ENCODE data around the gene BRD3.

BRD3 gene

GRCh38 chr9:134005381-134005780 lies 62.4 kb downstream of the BRD3 start:
- no peak for TF ChIP-seq CTCF (IDR thresholded peaks at IDR 0.05; ENCODE audit: insufficient read depth, low read length, poor library complexity, severe bottlenecking)
- no peak for TF ChIP-seq EZH2phosphoT487 (conservative IDR thresholded peaks at IDR 0.05; ENCODE audit: low read length)
- no peaks in the 10 kb centered on the region for H3K9me2 ChIP-seq (replicated peaks; ENCODE audit: insufficient read depth, low read length)
- no peak overlapping the region for H3K4me3 ChIP-seq (ENCODE audit: insufficient read depth, low read length, poor library complexity, severe bottlenecking)
- H3K36me3 ChIP-seq (ENCODE audit: low read length) = no peaks in the 10 kb centered on the region
- H3K79me2 ChIP-seq (ENCODE audit: insufficient read depth, low read length) = no peaks in the 10 kb centered on the region
- H3K4me2 ChIP-seq (ENCODE audit: low read depth, low read length, poor library complexity, severe bottlenecking) = no peak overlapping the region
- H3K27me3 ChIP-seq (ENCODE audit: low read length) = no peaks in the 10 kb centered on the region
- no peak overlapping the region for H3K9ac ChIP-seq (ENCODE audit: low read length)
- H4K20me1 ChIP-seq (ENCODE audit: low read depth, low read length) = no peaks in the 10 kb centered on the region
- no peaks in the 10 kb centered on the region for H3K9me3 ChIP-seq (ENCODE audit: insufficient read depth, low read length)
- no peak overlapping the region for H2AFZ ChIP-seq (ENCODE audit: low read depth, low read length, severe bottlenecking)
- H3F3A ChIP-seq (ENCODE audit: insufficient read depth) = no peaks in the 10 kb centered on the region
- H3K27ac ChIP-seq (ENCODE audit: low read depth, low read length) = no peak overlapping the region

- Histone ChIP-seq H3K9me2 (replicated peaks; ENCODE audit: insufficient read depth, low read length) (no peaks in the 10 kb centered on the region), H4K20me1 (ENCODE audit: low read depth, low read length) (no peaks in the 10 kb centered on the region), H3K9ac (ENCODE audit: low read length) (no peak overlapping the region), H3K4me2 (ENCODE audit: low read depth, low read length, poor library complexity, severe bottlenecking) (no peak overlapping the region), H3K27ac (ENCODE audit: low read depth, low read length) (no peak overlapping the region), H3K36me3 (ENCODE audit: low read length) (no peaks in the 10 kb centered on the region), H3K9me3 (ENCODE audit: insufficient read depth, low read length) (no peaks in the 10 kb centered on the region), H3F3A (ENCODE audit: insufficient read depth) (no peaks in the 10 kb centered on the region), H3K79me2 (ENCODE audit: insufficient read depth, low read length) (no peaks in the 10 kb centered on the region), H2AFZ (ENCODE audit: low read depth, low read length, severe bottlenecking) (no peak overlapping the region), H3K27me3 (ENCODE audit: low read length) (no peaks in the 10 kb centered on the region), H3K4me3 (ENCODE audit: insufficient read depth, low read length, poor library complexity, severe bottlenecking) (no peak overlapping the region)
- TF ChIP-seq EZH2phosphoT487 (conservative IDR thresholded peaks at IDR 0.05; ENCODE audit: low read length) (no peak), CTCF (IDR thresholded peaks at IDR 0.05; ENCODE audit: insufficient read depth, low read length, poor library complexity, severe bottlenecking) (no peak)
Measured at GRCh38 chr9:134004881-134005280, 62.9 kb downstream of the BRD3 start.

GRCh38 chr9:134004131-134004873 lies 63.5 kb downstream of the BRD3 start:
- no peak overlapping the region for H3K4me3 ChIP-seq (ENCODE audit: insufficient read depth, low read length, poor library complexity, severe bottlenecking)
- H3K9me2 ChIP-seq (replicated peaks; ENCODE audit: insufficient read depth, low read length) = no peaks in the 10 kb centered on the region
- H2AFZ ChIP-seq (ENCODE audit: low read depth, low read length, severe bottlenecking) = no peak overlapping the region
- no peak overlapping the region for H3K4me2 ChIP-seq (ENCODE audit: low read depth, low read length, poor library complexity, severe bottlenecking)
- H4K20me1 ChIP-seq (ENCODE audit: low read depth, low read length) = no peaks in the 10 kb centered on the region
- H3K79me2 ChIP-seq (ENCODE audit: insufficient read depth, low read length) = no peaks in the 10 kb centered on the region
- no peaks in the 10 kb centered on the region for H3K36me3 ChIP-seq (ENCODE audit: low read length)
- H3K9me3 ChIP-seq (ENCODE audit: insufficient read depth, low read length) = no peaks in the 10 kb centered on the region
- H3K27ac ChIP-seq (ENCODE audit: low read depth, low read length) = no peak overlapping the region
- TF ChIP-seq CTCF (IDR thresholded peaks at IDR 0.05; ENCODE audit: insufficient read depth, low read length, poor library complexity, severe bottlenecking) (no peak), EZH2phosphoT487 (conservative IDR thresholded peaks at IDR 0.05; ENCODE audit: low read length) (no peak)
- no peaks in the 10 kb centered on the region for H3K27me3 ChIP-seq (ENCODE audit: low read length)
- H3K9ac ChIP-seq (ENCODE audit: low read length) = no peak overlapping the region
- no peaks in the 10 kb centered on the region for H3F3A ChIP-seq (ENCODE audit: insufficient read depth)
